Measurements from ENCODE around the gene IL4R.
"Not testable (repeated sequence)": the region's sequence is repeated elsewhere in the genome, so short reads cannot be mapped to it uniquely, and the experiment has no call there.

Gene IL4R

DNA sequence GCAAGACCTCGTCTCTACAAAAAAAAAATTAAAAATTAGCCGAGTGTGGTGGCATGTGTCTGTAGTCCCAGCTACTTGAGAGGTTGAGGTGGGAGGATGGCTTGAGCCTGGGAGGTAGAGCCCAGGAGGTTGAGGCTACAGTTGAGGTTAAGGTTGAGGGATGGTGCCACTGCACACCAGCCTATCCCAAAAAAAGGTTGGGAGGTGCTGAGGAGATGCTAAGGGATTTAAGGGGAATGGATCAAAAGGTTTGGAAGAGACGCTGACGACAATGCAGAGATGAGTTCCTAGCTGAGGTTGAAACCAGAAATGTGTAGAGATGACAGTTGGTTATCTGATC lies 40.5 kb upstream of the IL4R start:
- Histone ChIP-seq H3K4me3 (no peak overlapping the region), H3K4me2 (peak overlapping the region; percentile 76), H3K27me3 (no peaks in the 10 kb centered on the region), H3K36me3 (no peaks in the 10 kb centered on the region), H4K20me1 (no peaks in the 10 kb centered on the region), H3K9ac (no peak overlapping the region), H3K4me1 (peaks cover 35% of the 10 kb centered on the region), H3K9me3 (no peaks in the 10 kb centered on the region), H3K27ac (no peak overlapping the region)
- no peak for TF ChIP-seq Cebpa-rat (IDR thresholded peaks at IDR 0.05)

DNA sequence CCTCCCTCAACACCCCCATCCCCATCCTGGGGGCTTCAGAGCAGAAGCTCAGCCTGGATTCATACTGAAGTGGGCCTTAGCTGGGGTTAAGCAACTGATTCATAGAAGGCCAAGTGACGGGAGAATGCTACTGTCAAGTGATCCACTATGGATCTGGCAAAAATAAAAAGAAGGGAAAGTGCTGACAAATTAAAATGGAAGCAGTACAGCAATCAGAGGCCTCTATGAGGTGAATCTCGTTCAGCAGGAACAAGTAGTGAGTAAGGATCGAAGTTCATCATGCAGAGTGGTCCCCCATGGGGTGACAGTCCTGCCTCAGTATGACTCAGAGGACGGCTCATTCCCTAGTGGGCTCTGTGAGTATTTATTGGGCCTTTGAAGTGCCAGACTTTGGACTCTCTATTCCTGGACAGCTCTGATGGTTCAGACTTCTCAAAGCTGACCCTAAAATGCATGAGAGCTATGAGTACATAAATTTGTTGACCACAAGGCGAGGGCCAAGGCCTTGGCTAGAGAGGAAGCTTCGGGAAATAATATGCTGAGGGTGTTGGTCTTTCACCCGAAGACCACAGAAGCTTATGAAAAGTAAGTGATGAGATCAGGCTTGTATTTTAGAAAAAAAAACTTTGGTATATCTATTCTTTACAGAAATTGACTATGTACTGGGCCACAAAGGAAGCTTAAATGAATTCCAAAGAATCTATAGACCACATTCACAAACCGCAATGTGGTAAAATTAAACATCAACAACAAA lies 39.9 kb upstream of the IL4R start:
- H3K9me3 ChIP-seq: no peaks in the 10 kb centered on the region
- H3K27me3 ChIP-seq: no peaks in the 10 kb centered on the region
- H4K20me1 ChIP-seq: no peaks in the 10 kb centered on the region
- peaks cover 32% of the 10 kb centered on the region for H3K4me1 ChIP-seq
- no peaks in the 10 kb centered on the region for H3K36me3 ChIP-seq
- no peak for TF ChIP-seq Cebpa-rat (IDR thresholded peaks at IDR 0.05)
- H3K27ac ChIP-seq: no peak overlapping the region
- no peak overlapping the region for H3K4me3 ChIP-seq
- H3K9ac ChIP-seq: no peak overlapping the region
- H3K4me2 ChIP-seq: peak overlapping the region; percentile 76

DNA sequence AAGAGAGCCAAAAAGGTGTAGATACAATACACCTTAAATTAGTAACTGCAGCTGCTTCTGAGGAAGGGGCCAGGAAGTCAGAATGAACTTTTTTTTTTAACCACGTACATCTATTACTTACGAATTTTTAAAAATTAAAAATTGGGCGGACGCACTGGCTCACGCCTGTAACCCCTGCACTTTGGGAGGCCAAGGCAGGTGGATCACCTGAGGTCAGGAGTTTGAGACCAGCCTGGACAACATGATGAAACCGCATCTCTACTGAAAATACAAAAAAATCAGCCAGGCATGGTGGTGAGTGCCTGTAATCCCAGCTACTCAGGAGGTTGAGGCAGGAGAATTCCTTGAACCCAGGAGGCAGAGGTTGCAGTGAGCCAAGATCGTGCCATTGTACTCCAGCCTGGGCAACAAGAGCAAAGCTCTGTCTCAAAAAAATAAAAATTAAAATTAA lies 39.3 kb upstream of the IL4R start:
- not testable (repeated sequence) for H3K36me3 ChIP-seq, H4K20me1 ChIP-seq, H3K9ac ChIP-seq, H3K4me3 ChIP-seq, H3K9me3 ChIP-seq, H3K27me3 ChIP-seq, H3K27ac ChIP-seq
- peak overlapping the region; percentile 76 for H3K4me2 ChIP-seq
- peaks cover 26% of the 10 kb centered on the region for H3K4me1 ChIP-seq

DNA sequence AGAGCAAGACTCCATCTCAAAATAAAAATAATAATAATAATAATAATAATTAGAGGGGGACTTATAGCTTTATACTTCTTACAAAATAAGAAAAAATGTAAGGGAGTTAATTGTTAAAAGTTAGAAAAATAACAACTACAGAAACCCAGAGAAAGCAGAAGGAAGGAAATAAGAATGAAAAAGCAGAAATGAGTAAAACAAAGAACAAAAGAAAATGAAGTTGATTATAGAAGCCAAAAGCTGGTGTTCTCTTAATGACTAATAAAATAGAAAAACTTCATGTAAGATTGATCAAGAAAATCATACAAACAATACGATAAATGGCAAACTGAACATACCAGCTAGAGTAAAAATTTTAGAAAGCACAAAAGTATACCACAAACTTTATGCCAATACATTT lies 38.4 kb upstream of the IL4R start:
- Histone ChIP-seq H4K20me1 (no peaks in the 10 kb centered on the region), H3K27me3 (no peaks in the 10 kb centered on the region), H3K4me1 (peaks cover 25% of the 10 kb centered on the region), H3K27ac (no peak overlapping the region), H3K9me3 (no peaks in the 10 kb centered on the region), H3K9ac (no peak overlapping the region), H3K36me3 (no peaks in the 10 kb centered on the region), H3K4me3 (no peak overlapping the region), H3K4me2 (no peak overlapping the region)
- no peak for TF ChIP-seq Cebpa-rat (IDR thresholded peaks at IDR 0.05)

DNA sequence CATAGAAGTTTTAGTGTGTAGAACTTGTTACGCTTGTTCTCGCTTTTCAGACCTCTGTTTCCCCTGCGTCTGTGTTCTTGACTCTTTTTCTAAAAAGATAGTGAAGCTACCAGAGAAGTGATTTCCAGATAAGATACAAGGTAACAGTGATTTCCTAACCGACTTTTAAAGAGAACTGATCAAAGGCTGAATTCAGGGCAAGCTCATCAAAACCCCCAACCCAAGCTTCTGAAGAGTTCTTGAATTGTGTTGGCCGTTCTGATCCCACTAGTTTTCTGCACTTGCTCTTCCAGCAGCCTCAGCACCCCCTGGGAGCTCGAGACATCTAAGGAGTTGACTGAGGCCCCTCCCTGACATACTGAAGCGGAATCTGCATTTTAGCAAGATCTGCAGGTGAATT lies 32.5 kb upstream of the IL4R start:
- Histone ChIP-seq H3K27ac (no peak overlapping the region), H4K20me1 (no peaks in the 10 kb centered on the region), H3K9me3 (no peaks in the 10 kb centered on the region), H3K4me3 (no peak overlapping the region), H3K27me3 (no peaks in the 10 kb centered on the region), H3K9ac (no peak overlapping the region), H3K4me2 (0 out of 2 replicates have a peak overlapping the region, but pooled peaks have one; percentile 1), H3K4me1 (peaks cover 11% of the 10 kb centered on the region), H3K36me3 (no peaks in the 10 kb centered on the region)
- TF ChIP-seq Cebpa-rat (IDR thresholded peaks at IDR 0.05): no peak

DNA sequence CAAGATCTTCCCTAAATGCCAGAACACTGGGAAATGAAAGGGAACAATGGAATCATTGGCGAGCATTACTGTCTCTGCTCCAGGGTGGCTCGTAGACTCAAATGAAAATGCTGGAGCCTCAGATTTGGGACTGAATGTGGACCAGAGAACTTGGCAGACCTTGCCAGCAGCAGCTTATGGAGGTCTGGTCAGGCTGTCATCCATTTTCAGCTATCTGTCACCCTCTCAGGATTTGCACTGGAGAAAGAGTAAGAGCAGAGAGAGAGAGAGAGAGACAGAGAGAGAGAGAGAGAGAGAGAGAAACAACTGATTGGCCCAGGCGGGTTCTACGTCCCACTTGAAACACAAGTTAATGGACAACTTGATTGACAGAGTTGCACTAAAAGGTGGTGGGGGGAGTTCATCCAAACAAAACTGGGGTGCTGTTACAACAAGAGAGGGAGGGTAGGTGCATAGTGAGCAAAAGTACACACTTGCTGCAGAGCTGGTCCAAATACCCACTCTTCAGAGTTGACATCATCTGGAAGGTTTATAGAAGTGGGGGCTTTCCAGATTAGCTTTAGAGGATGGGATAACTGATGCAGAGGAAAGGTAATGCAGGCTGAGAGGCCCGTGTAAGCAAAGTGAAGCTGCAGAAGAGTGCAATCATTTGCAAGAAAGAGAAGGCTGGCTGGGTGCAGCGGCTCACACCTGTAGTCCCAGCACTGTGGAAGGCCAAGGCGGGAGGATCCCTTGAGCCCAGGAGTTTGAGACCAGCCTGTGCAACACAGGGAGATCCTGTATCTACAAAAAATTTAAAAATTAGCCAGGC lies 28.7 kb upstream of the IL4R start:
- Histone ChIP-seq H4K20me1 (no peaks in the 10 kb centered on the region), H3K27me3 (no peaks in the 10 kb centered on the region), H3K4me3 (no peak overlapping the region), H3K9ac (no peak overlapping the region), H3K36me3 (no peaks in the 10 kb centered on the region), H3K4me1 (peaks cover 15% of the 10 kb centered on the region), H3K4me2 (no peak overlapping the region), H3K27ac (no peak overlapping the region), H3K9me3 (no peaks in the 10 kb centered on the region)
- TF ChIP-seq Cebpa-rat (IDR thresholded peaks at IDR 0.05): no peak

DNA sequence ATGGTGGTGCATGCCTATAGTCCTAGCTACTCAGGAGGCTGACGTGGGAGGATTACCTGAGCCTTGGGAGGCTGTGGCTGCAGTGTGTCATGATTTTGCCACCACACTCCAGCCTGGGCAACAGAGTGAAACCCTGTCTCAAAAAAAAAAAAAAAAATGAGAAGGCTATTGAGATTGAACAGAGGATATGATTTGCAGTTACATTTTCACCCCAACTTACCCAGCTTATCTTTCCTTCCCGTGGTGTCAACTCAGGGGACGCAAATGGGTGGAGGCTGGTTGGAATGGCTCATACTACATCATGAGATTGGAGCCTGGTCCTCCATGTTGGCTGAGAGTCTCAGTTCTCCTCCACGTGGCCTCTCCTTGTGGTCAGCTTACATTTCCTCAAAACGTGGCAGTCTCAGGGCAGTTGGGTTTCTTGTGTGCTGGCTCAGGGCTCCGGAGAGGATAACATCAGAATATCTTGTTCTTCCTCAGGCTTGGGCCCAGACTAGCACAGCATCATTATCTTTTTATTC lies 28.0 kb upstream of the IL4R start:
- no peaks in the 10 kb centered on the region for H4K20me1 ChIP-seq
- no peak overlapping the region for H3K4me2 ChIP-seq
- no peak overlapping the region for H3K4me3 ChIP-seq
- no peaks in the 10 kb centered on the region for H3K9me3 ChIP-seq
- no peak overlapping the region for H3K27ac ChIP-seq
- H3K4me1 ChIP-seq: peaks cover 15% of the 10 kb centered on the region
- no peaks in the 10 kb centered on the region for H3K27me3 ChIP-seq
- no peak overlapping the region for H3K9ac ChIP-seq
- TF ChIP-seq Cebpa-rat (IDR thresholded peaks at IDR 0.05): no peak
- no peaks in the 10 kb centered on the region for H3K36me3 ChIP-seq

DNA sequence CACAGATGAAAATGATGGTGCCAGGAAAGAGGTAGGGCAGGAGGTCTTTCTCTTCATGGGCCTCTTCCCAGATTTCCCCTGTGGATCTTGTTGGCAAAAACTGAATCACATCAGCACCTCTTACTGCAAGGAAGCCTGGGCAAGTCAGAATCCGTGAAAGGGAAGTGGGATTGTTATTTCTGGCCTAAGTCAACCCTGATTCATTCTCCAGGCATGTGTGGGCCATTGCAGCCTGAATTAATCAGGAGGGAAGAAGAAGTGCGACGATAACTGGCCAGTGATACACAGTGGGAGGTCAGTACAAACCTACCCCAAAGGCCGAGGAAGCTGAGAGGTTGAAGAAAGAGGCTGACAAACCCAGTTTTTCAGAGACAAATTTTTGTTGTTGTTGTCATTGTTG lies 27.3 kb upstream of the IL4R start:
- Histone ChIP-seq H3K36me3 (no peaks in the 10 kb centered on the region), H3K9ac (no peak overlapping the region), H3K27ac (no peak overlapping the region), H3K4me2 (no peak overlapping the region), H3K4me1 (peaks cover 9% of the 10 kb centered on the region), H3K9me3 (no peaks in the 10 kb centered on the region), H4K20me1 (no peaks in the 10 kb centered on the region), H3K27me3 (no peaks in the 10 kb centered on the region), H3K4me3 (no peak overlapping the region)
- TF ChIP-seq Cebpa-rat (IDR thresholded peaks at IDR 0.05): no peak

DNA sequence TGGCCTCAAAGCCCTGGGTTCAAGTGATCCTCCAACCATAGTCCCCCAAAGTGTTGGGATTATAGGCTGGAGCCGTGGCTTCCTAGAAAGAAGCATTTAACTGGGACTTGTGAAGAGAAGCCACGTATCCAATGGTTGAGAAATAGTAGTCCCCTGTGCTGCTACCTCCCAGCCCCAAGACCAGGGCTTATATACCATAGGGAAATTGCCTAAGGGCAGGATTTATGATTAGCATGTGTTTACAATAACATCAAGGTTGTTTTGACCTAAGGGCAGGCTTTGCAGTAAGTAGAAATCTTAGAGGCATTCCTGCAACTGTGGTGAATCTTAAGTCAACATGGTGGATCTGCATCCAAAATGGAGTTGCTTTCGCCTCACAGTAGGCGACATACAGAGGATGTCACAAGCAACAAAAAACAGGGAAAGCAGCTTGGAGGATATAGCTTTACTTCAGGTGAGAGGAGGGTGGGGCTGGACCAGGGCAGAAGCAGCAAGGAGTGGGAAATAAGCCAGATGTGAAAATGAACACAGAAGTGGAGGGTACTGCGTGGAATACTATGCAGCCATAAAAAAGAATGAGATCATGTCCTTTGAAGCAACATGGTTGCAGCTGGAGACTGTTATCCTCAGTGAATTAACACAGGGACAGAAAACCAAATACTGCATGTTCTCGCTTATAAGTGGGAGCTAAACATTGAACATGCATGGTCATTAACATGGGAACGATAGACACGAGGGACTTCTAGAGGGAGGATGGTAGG lies 26.5 kb upstream of the IL4R start:
- peaks cover 6% of the 10 kb centered on the region; the same call in 1 of the 2 replicates for H3K4me1 ChIP-seq
- no peaks in the 10 kb centered on the region for H3K36me3 ChIP-seq
- TF ChIP-seq Cebpa-rat (IDR thresholded peaks at IDR 0.05): no peak
- H3K9me3 ChIP-seq: no peaks in the 10 kb centered on the region
- no peak overlapping the region for H3K4me2 ChIP-seq
- H4K20me1 ChIP-seq: no peaks in the 10 kb centered on the region
- H3K9ac ChIP-seq: no peak overlapping the region
- H3K27ac ChIP-seq: no peak overlapping the region
- no peak overlapping the region for H3K4me3 ChIP-seq
- H3K27me3 ChIP-seq: no peaks in the 10 kb centered on the region

All from BLaER1 (cell line).